ENCODE results near the gene MRGPRG. TPM values are rescaled to one million over a fixed set of nuclear protein-coding genes. Genes with fewer than 3 reads are reported as not detected.

Gene MRGPRG
- total and polyA plus RNA-seq, 2 of the 4 experiments (the other 2 are of a cell fraction): not detected

GRCh38 chr11:3215346-3216026 is 3.1 kb downstream of the MRGPRG start:
- no peak overlapping the region for H3K56ac ChIP-seq (ENCODE audit: extremely low read depth, insufficient read depth, low read length)
- H2AK9ac ChIP-seq (replicated peaks; ENCODE audit: low read depth, low read length, poor library complexity): no peak overlapping the region
- no peak overlapping the region for H2BK20ac ChIP-seq (ENCODE audit: low read depth, low read length)
- no peaks in the 10 kb centered on the region for H3K36me3 ChIP-seq (ENCODE audit: control insufficient read depth, insufficient read depth, low read length)
- H3K9ac ChIP-seq (ENCODE audit: low read depth, low read length): no peak overlapping the region
- H3K4ac ChIP-seq (ENCODE audit: low read depth, low read length): no peak overlapping the region
- DNase-seq (no peak), ATAC-seq (ENCODE audit: low read depth) (no peak)
- H4K8ac ChIP-seq (ENCODE audit: low read depth in 2 of 2, low read length in 2 of 2): no peak overlapping the region
- intact Hi-C loops (cut with micrococcal nuclease) (loop anchor here (5.0 kb wide), 1 partner anchor 163 kb away; no protein-coding TSS in a partner anchor), in situ Hi-C loops (cut with MboI; ENCODE audit: low sequenced_read_pairs) (no loop called here), dilution Hi-C loops (cut with HindIII; ENCODE audit: low sequenced_read_pairs, unreplicated experiment) (no loop called here)
- ChIA-PET POLR2A (ENCODE audit: unreplicated experiment) (no interaction called here), CTCF (interaction anchor here (1.2 kb wide), 1 partner anchor 28 kb away, joined by 4 read pairs; no protein-coding TSS in a partner anchor)
- H3K23ac ChIP-seq (ENCODE audit: low read depth, low read length): no peak overlapping the region
- H2AK5ac ChIP-seq (ENCODE audit: low read depth, low read length): no peak overlapping the region
- no peak overlapping the region for H2BK15ac ChIP-seq (ENCODE audit: low read depth, low read length)
- no peak overlapping the region for H2BK5ac ChIP-seq (ENCODE audit: low read depth, low read length, poor library complexity, severe bottlenecking)
- no peak overlapping the region for H3K4me3 ChIP-seq (ENCODE audit: insufficient read depth, low read depth, low read length)
- no peaks in the 10 kb centered on the region for H3K79me1 ChIP-seq (ENCODE audit: low read depth in 1 of 2, low read length in 2 of 2)
- H2AFZ ChIP-seq (replicated peaks; ENCODE audit: low read length, poor library complexity): no peak overlapping the region
- no peak overlapping the region for H3K4me2 ChIP-seq (ENCODE audit: low read depth, low read length)
- H3K27ac ChIP-seq (ENCODE audit: insufficient read depth, low read length): no peak overlapping the region
- BruUV-seq (replicated peaks): no TSS peak
- no peak overlapping the region for H4K5ac ChIP-seq (ENCODE audit: low read depth, low read length)
- H3K14ac ChIP-seq (replicated peaks; ENCODE audit: low read depth, low read length): no peak overlapping the region
- 78% methylated on average over 6 of the region's 17 CpGs; no CpG with 5 or more reads in 1 of the 2 experiments for whole genome bisulfite sequencing, 2 experiments (ENCODE audit: extremely low coverage in 2 of 2, insufficient read length in 1 of 2)
- peaks cover 41% of the 10 kb centered on the region for H3K27me3 ChIP-seq (ENCODE audit: control insufficient read depth, insufficient read depth, low read length)
- no peaks in the 10 kb centered on the region for H4K20me1 ChIP-seq (ENCODE audit: insufficient read depth, low read length)
- no peak overlapping the region for H2BK120ac ChIP-seq (ENCODE audit: low read depth, low read length)
- no peaks in the 10 kb centered on the region for H3K9me1 ChIP-seq (ENCODE audit: insufficient read depth, low read length)
- TF ChIP-seq CTCF (conservative IDR thresholded peaks at IDR 0.05; ENCODE audit: low read depth, low read length): no peak
- no peak for TF ChIP-seq USF2 (IDR thresholded peaks at IDR 0.05; ENCODE audit: low read depth, low read length)
- no peak for TF ChIP-seq BHLHE40 (IDR thresholded peaks at IDR 0.05; ENCODE audit: low read depth, low read length)
- TF ChIP-seq RAD21 (IDR thresholded peaks at IDR 0.05; ENCODE audit: low read length): no peak
- no peak for TF ChIP-seq MAZ (IDR thresholded peaks at IDR 0.05; ENCODE audit: borderline replicate concordance, low read depth, low read length)
- TF ChIP-seq SMC3 (IDR thresholded peaks at IDR 0.05; ENCODE audit: low read depth, low read length): no peak
- no peak for TF ChIP-seq POLR2A (IDR thresholded peaks at IDR 0.05; ENCODE audit: low read depth, low read length)
- TF ChIP-seq CHD1 (IDR thresholded peaks at IDR 0.05; ENCODE audit: low read depth, low read length): no peak
- no peak for TF ChIP-seq NFE2L2 (IDR thresholded peaks at IDR 0.05; ENCODE audit: low read depth, low read length)
- no peak for TF ChIP-seq MXI1 (IDR thresholded peaks at IDR 0.05; ENCODE audit: borderline replicate concordance, low read depth, low read length)
- TF ChIP-seq RFX5 (IDR thresholded peaks at IDR 0.05; ENCODE audit: low read depth, low read length): no peak
- no peak for TF ChIP-seq RCOR1 (IDR thresholded peaks at IDR 0.05; ENCODE audit: insufficient replicate concordance, low read length)
- no peak for TF ChIP-seq CEBPB (IDR thresholded peaks at IDR 0.05; ENCODE audit: low read depth, low read length)
- H3K18ac ChIP-seq (ENCODE audit: low read depth, low read length): no peak overlapping the region
- no peak overlapping the region for H4K91ac ChIP-seq (ENCODE audit: insufficient read depth, low read depth, low read length)
- no peaks in the 10 kb centered on the region for H3K4me1 ChIP-seq (ENCODE audit: control insufficient read depth, insufficient read depth, low read length)
- H3K9me3 ChIP-seq (ENCODE audit: control insufficient read depth, insufficient read depth, low read length): peaks cover 7% of the 10 kb centered on the region

Data from IMR-90 (cell line).